ENCODE results near the gene EZH2.

EZH2 gene

GRCh38 chr7:148915211-148915610 lies 31.1 kb upstream of the EZH2 start:
- ChIA-PET POLR2A (interaction anchor here (0.9 kb wide), 1 partner anchor 217 kb away, joined by 3 read pairs; the partner anchor contains the start of gene CUL1), CTCF (interaction anchor here (1.3 kb wide), 1 partner anchor 48 kb away, joined by 4 read pairs; no protein-coding TSS in a partner anchor)
- DNase-seq (ENCODE audit: low read depth, low spot score) = no peak
- no peak for TF ChIP-seq CTCF (IDR thresholded peaks at IDR 0.05; ENCODE audit: insufficient read depth, low read length, missing control alignments)
- H3K4me3 ChIP-seq (ENCODE audit: low read depth, low read length) = no peak overlapping the region

DNA sequence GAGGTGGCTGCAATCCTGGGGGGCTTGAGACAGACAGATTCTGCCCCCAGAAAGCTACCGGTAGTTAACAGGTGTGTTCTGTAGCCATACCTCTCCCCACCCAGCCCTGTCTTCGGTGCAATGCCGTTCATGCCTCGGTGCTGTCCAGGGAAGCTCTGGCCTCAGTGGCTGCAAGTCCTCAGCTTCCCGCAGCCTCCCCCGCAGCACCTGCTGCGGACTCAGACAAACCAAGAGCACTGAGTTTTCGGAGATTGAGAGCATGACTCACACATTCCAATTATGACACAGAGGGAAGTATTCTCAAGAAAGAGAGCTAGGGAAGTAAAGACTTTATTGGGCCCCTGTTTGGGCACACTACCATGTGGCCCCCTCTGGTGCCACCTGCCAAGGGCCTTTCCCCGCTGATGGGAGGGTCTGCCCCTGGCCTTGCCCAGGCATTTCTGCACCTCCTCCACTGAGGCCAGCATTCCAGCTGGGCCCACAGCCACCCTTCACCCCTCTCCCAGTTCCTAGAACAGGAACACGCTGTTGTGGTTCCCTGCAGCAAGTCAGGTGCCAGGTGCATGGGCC lies 30.2 kb upstream of the EZH2 start:
- POLR2A ChIA-PET = interaction anchor here (0.6 to 0.9 kb wide), 2 partner anchors 216 to 1945 kb away, joined by 3 to 4 read pairs; partner anchors contain the start of gene CUL1
- no peak for DNase-seq (ENCODE audit: low read depth, low spot score)
- H3K4me3 ChIP-seq (ENCODE audit: low read depth, low read length) = no peak overlapping the region
- TF ChIP-seq CTCF (IDR thresholded peaks at IDR 0.05; ENCODE audit: insufficient read depth, low read length, missing control alignments) = no peak
- CTCF ChIA-PET = interaction anchor here (1.3 kb wide), 1 partner anchor 48 kb away, joined by 4 read pairs; no protein-coding TSS in a partner anchor

- H3K4me3 ChIP-seq (ENCODE audit: low read depth, low read length) = no peak overlapping the region
- CTCF ChIA-PET = interaction anchor here (0.7 kb wide), 1 partner anchor 47 kb away, joined by 3 read pairs; no protein-coding TSS in a partner anchor
- no peak for TF ChIP-seq CTCF (IDR thresholded peaks at IDR 0.05; ENCODE audit: insufficient read depth, low read length, missing control alignments)
- no peak for DNase-seq (ENCODE audit: low read depth, low spot score)
- POLR2A ChIA-PET = no interaction called here
Observed at GRCh38 chr7:148912758-148913541, 28.9 kb upstream of the EZH2 start.

DNA sequence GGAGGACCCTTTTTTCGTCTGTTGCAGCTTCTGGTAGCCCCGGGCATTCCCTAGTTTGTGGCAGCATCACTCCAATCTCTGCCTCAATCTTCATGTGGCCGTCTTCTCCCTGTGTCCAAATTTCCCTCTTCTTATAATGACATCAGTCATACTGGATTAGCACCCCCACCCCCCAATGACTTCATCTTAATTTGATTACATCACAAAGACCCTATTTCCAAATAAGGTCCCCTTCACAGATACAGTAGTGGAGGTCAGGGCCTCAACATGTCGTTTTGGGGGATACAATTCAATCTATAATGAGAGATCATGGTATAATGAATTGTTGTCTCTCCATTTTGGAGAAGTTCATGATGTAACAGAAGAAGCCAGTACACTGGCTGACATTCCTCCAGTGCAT lies 28.1 kb upstream of the EZH2 start:
- ChIA-PET CTCF (interaction anchor here (0.7 kb wide), 1 partner anchor 46 kb away, joined by 3 read pairs; no protein-coding TSS in a partner anchor), POLR2A (no interaction called here)
- DNase-seq (ENCODE audit: low read depth, low spot score) = no peak
- no peak for TF ChIP-seq CTCF (IDR thresholded peaks at IDR 0.05; ENCODE audit: insufficient read depth, low read length, missing control alignments)
- no peak overlapping the region for H3K4me3 ChIP-seq (ENCODE audit: low read depth, low read length)

- TF ChIP-seq CTCF (IDR thresholded peaks at IDR 0.05; ENCODE audit: insufficient read depth, low read length, missing control alignments) = no peak
- no peak overlapping the region for H3K4me3 ChIP-seq (ENCODE audit: low read depth, low read length)
- no peak for DNase-seq (ENCODE audit: low read depth, low spot score)
- CTCF ChIA-PET = no interaction called here
- POLR2A ChIA-PET = no interaction called here
Observed at GRCh38 chr7:148911626-148912025, 27.5 kb upstream of the EZH2 start.

DNA sequence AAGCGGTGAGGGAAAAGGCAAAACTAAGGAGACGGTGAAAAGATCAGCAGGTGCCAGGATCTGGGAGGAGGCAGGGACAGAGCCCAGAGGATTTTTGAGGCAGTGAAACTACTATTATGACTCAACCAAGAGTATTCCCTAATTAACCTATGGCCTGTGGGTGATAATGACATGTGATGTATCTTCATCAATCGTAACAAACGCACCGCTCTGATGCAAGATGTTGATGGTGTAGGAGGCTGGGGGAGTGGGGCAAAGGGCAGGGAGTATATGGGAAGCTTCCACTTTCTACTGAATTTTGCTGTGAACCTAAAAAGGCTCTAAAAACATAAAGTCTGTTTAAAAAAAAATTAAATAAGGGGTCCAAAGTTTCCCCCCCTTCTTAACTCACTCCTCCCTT lies 25.5 kb upstream of the EZH2 start:
- TF ChIP-seq CTCF (IDR thresholded peaks at IDR 0.05; ENCODE audit: insufficient read depth, low read length, missing control alignments) = no peak
- no peak for DNase-seq (ENCODE audit: low read depth, low spot score)
- no peak overlapping the region for H3K4me3 ChIP-seq (ENCODE audit: low read depth, low read length)
- ChIA-PET CTCF (interaction anchor here (1.9 kb wide), 1 partner anchor 53 kb away, joined by 4 read pairs; no protein-coding TSS in a partner anchor), POLR2A (no interaction called here)

All from AG04449 (cell line).